Stimulated activated naive CD8-positive, alpha-beta T cell treated with anti-CD3 and anti-CD28 coated beads, Interleukin-15, Interleukin-2, amounts not matched to agents 100 U/mL and 50 U/mL, for 24 hours (primary cell): ENCODE results near the gene FRAS1.
"Not testable (repeated sequence)": the region's sequence is repeated elsewhere in the genome, so short reads cannot be mapped to it uniquely, and the experiment has no call there.

Source experiments
- ATAC-seq: fragments of 150-1000 bp; cut with Tn5 transposase; one replicate; pipeline ENCODE4 v1.10.0; 2021
- DNase-seq: peaks from one replicate; pipeline ENCODE4 v3.0.0; 2021

Gene FRAS1

DNA sequence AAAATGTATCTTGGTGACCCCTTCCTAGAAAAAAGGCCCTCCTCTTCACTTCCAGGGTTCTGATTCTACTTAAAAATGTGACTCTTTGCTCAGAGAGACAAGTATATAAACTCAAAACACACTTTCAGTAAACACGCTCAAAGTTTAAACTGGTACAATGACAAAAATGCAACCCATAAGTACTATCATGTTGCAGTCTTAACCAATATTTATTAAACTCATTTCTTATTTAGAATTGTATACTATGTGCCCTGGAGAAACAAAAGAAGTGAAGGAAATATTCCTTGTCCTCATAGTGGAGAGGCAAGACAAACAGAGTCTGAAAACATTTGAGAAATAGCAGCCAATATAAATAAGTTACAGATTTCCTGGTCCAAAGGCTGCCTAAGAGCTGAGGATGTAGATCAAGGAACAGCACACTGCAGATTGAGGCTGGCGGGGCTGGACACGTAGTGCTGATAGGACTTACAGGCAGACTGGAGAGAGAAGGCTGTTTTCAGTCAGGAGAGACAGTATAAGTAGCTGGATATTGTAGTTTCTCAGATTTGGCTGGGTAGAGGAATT is 455.3 kb downstream of the FRAS1 start:
- DNase-seq: no peak
- ATAC-seq: no peak

DNA sequence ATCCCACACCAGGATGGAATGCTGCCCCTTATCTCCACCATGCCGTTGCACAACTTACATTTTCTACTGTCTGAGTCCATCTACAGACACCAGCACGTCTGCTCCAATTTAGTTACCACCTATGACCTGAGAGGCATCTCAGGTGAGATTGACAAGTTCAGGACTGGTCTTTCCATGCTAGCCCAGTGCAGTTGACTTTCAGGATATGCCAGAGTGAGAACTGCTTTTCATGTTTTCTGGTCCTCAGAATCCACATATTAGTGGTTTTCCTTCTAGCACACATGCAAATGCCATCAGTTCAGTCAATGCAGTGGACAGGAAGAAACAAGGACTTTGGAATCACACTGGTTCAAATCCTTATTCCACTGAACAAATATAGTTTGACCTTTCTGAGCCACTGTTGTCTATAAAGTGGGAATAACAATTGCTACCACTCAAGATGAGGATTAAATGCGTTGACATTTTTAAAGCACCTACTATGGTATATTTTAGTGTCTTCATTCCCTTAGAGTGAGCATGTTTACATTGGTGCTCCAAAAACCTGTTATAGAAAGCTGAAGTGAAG is 456.4 kb downstream of the FRAS1 start:
- ATAC-seq (no peak), DNase-seq (no peak)

DNA sequence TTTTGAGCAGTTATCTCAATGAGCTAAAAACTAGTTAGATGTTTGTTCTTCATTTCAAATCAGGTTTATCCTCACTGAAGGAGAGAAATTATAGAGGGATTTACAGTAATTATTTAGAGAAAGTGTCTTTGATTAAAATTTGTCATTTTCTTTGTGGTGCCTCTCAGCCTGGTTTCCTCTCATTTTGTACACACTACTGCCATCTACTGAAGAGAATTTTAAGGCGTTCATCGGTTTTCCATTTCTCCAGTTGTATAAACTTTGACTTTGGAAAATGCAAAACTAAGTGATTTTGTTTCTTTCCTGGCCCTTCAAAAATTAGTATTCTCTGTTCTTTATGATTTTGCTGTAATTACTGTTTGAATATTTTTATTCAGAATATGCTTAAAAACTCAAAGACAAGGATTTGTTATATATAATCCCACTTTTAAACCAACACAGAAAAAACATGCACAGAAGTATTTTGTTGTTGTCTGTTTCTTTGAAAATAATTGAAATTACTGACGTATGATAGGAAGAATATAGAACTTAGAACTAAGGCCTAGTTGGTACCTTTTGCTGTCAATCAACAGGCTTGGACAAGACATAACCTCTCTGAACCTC is 460.0 kb downstream of the FRAS1 start:
- DNase-seq: no peak
- ATAC-seq: no peak

DNA sequence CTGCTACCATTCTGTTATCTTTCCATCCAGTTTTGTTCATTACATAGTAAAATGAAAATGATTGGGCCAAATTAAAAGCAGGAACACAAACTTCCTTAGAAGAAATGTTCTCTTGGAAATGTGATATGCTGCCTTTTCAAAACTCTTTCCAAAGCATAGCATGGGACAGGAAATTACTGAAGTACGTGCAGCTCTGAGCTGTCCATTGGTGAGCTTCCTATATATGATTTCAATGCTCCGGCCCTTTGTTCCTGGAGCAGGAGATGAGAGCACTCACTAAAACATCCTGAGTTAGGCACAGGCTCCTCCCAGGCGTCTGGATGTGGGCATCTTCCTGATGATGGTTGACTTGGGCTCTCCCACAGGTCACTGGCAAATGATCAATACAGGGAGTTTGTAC is 461.4 kb downstream of the FRAS1 start:
- no peak for ATAC-seq
- no peak for DNase-seq

DNA sequence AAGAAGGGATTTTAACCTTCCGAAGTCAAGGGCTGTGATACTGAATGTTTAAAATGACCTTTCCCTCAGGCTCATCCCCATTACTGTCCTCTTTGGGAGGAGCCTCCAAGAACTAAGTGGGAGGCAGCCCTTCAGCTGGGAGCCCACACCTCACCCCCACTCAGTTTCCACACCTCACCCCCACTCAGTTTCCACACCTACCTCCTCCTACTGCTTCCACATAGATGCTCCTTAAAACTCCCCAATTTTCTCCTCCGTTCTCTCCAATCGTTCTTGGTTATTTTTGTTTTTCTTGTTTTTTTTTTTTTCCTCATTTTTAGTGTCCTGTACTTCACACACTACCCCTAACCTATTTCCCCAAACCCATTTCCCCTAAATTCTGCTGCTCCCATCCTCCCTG is 462.8 kb downstream of the FRAS1 start:
- DNase-seq (no peak), ATAC-seq (no peak)

DNA sequence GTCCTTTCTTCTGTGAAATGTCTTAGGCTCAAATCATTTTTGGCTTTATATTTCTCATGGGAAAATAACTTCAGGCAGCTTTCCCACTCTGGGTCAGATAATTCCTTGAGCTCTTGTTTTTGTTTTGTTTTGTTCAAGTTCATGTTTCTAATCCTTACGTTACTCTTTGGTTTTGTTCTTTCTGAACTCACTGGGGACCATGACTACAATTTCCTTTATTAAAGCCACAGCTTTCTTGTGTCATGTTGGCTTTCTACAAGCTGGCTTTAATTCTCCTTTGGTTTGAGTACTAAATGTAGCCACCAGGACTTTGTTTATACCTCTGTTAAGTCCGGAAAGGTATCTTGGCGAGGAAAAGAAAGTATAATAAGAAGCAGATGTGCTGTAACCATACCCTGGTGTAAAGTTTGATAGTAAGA is 463.7 kb downstream of the FRAS1 start:
- no peak for DNase-seq
- no peak for ATAC-seq

DNA sequence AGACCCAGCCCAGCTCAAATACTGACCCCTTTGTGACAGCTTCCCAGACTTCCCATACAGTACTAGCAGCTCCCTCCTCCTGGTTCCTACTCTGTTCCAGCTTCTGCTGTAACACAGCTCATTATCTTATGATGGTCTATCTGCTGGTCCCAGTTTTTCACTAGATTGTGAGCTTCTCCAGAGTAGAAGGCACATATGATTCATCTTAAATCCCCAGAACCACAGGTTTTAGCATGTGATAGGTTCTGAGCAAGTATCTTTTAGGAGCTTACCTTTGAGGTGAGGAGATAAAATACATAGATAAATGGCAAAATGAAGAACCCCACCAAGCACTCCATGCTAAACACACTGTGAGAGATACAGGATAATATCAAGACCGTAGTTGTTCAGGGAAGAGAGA is 466.9 kb downstream of the FRAS1 start:
- ATAC-seq: no peak
- DNase-seq: no peak

DNA sequence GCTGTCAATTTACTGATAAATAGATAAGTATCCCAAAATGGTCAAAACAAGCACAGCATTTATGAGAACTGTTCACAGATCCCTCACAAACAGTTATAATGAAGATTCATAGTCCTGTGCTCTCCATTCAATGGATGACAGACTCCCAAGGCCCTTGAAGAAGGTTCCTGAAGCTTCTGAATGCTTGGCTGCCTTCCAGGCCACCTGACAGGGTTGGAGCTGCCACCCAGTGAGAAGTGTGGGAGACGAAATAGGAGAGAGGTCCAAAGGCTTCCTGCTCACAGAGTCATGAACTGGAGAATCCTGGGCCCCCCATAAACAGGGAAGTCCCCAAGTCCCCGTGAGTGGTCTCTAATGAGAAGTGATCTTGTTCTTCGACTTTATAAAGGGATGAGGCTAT is 468.4 kb downstream of the FRAS1 start:
- ATAC-seq (no peak), DNase-seq (no peak)

DNA sequence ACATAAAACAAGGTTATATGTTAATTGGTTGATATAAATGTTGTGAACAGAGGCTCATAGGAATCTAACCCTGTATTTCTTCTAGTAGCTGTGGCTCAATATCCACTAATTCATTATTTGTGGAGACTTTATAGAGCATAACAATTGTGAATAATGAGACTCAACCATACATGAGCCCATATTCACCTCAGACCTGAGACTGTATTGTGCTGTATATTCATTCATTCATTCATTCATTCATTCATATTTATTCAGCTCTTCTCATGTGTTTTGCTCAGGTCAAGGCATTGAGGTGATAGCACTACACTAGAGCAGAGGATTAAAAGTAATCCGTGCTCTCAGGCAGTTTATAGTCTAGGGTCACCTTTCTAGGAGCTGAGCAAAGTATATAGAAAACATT is 470.0 kb downstream of the FRAS1 start:
- ATAC-seq (no peak), DNase-seq (no peak)

DNA sequence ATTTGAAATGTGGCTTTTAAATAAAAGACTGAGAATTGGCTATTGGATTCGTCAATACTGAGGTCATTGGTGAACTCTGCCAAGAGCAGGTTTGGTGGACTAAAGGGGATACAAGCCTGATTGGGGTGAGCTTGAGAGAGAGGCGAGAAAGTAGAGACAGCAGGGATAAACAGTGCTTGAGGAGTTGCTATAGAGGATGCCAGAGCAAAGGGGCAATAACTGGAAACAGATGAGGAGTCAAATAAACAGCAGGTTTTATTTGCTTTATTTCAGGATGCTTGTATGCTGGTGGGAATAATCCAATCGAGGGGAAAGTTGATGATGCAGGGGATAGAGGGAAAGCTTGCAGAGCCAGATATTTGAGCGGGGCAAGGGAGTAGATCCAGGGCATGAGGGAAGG is 470.4 kb downstream of the FRAS1 start:
- ATAC-seq: no peak
- DNase-seq: no peak

DNA sequence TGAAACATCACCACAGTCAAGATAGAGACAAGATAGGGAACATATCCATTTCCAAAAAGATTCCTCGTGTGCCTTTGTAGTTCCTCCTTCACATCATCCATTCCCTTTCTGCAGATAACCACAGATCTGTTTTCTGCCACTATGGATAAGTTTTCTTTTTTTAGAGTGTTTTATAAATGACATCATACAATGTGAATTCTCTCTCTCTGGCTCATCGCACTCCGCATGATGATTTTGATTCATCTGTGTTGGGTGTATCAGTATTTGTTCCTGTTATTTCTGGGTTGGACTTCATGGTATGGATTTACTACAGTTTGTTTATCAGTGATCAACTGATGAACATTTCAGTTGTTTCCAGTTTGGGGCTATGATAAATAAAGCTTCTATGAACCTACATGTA is 471.2 kb downstream of the FRAS1 start:
- ATAC-seq (no peak), DNase-seq (no peak)

DNA sequence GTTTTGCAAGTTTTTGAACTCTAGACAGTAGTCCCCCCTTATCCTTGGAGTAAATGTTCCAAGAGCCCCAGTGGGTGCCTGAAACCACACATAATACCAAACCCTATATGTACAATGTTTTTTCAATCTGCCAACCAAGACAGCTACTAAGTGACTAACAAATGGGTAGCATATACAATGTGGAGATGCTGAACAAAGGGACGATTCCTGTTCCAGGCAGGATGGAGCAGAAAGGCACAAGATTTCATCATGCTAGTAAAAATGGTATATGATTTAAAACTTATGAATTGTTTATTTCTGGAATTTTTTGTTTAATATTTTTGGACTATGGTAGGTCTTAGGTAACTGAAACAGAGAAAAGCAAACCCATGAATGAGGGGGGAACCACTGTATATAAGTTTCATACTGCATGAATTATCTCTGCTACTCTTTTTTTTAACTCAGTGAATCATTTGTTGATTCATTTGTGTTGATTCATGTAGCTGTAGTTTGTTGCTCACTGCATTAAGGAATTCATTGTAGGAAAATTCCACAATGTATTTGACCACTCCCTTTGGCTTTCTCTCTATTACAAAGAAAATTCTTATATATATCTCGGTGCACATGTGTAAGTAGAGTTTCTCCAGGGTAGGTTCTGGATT is 472.6 kb downstream of the FRAS1 start:
- no peak for DNase-seq

DNA sequence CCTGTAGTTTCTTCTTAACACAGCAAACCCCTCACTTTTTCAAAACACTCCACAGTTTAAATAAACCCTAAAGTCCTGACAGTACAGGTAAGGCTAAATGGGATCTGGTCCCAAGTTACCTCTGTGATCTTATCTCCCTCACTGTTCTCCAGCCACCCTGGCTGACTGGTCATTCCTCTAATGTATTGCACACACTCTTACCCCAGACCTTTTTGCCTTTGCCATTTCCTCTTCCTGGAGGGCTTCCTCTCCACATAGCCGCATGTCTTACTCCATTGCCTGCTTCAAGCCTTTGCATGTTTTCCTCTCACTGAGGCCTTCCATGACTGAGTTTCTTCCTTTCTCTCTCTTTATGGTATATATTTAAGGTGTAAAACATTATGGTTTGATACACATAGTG is 474.9 kb downstream of the FRAS1 start:
- ATAC-seq (no peak), DNase-seq (no peak)

More for the DNA sequence above, 472.6 kb downstream of the FRAS1 start:
- no peak for ATAC-seq

DNA sequence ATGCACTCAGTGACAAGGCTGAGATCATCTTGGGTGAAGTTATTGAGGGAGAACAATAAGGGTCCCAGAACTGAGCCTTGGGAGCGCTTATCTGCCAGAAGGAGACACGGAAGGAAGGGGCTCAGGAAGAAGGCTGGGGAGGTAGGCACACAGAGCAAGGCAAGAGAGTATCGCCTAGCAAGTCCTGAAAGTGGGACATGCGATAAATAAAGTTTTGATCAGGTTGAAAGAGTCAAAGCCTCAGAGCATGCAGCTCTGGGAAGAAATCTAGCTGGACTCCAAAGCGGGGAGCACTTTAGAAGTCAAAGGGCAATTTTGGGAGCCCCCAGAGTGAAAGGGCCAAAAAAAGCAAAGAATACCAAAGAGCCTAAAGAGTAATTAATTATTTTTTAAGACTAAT is 476.7 kb downstream of the FRAS1 start:
- no peak for DNase-seq
- no peak for ATAC-seq

DNA sequence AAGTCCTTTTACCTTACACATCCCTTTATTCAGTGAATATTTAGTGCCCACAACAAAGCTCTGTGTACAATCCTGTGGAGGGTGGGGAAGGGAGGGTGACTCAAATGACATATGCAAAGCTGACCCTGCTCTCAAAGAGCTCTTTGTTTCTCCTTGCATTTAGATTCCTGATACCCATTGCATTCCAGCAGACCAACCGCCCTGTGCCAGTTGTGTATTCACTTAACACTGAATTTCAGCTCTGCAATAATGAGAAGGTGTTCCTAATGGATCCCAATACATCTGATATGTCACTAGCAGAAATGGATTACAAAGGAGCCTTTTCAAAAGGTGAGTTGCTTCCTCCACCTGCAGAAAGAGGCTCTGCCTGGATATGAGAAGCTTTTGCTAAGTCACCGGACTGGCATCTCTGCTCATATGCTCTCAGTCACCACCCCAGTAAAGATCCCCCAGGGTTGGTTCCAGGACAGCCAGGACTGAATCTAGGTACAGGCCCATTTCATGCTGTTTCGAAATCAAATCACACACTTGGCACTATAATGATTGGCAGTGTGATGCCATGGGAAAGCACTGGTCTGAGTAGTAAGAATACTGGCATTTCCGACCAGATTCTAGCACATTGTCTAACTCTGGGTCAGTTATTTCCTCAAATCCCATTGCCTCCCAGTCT is 477.3 kb downstream of the FRAS1 start:
- ATAC-seq (no peak), DNase-seq (no peak)

DNA sequence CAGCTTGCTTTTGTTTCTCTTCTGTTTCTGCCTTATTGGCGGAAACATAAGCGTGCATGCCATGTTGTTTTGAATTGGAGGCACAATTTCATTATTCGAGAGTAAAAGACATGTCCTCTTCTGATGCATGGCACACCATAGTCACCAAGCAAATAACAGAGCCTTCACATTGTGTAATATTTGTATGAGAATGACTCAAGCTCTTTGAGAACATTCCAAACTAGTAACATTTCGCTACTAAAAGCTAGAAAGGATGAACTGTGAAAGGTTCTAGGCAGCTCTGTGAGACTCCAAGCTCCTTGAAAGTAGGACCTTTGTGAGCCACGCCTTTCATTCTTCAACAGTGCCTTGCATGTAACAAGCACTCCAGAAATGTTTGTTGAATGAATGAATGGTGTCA is 485.2 kb downstream of the FRAS1 start:
- ATAC-seq (no peak), DNase-seq (no peak)

DNA sequence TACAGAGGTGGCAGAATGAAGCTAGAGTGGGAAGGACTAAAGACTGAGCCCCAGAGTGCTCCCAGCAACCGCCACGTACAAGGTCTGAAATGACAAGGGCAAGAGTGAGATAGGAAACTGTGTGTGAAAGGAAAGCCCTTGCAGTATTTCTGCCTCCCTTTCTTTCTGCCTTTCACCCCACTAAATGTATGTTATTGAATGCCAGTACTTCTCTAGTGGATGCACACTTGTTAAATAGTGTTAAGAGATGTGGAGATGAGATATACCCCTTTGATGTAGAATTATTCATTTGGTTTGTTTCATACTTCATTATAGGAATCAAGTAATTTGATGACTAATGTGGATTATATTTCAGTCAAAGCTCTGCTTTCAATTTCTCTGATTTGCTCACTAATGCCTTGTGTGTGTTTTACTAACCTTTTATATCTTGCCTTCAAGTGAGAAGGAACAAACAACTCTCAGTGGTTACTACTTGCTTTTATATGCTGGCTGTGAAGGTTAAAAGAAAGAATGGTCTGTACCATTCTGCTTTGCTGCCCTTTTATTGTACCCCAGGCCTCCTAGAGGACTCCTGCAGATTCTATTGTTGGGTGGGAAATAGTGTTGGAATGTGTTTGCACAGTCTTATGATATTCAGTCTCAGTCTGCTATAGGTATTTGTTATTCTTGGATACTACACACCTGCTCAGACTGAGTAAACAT is 486.5 kb downstream of the FRAS1 start:
- DNase-seq (no peak), ATAC-seq (no peak)

DNA sequence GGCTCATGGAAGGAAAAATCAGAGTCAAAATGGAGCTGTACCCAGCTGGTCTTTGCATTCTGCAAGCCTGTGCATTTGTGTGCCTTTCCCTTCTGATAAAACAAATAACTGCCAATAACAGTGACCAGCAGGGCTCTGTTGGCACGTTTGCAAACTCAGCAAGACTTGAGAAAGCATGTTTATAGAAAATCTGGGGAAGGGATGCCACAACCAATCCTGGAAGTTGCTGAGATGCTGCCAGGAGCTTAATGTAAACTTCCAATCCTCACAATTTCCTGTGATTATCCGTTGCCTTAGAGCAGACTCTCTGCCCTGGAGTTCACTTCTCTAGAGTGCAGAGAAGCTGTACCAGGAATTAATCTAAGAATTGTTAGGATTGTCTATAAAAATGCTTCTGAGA is 487.6 kb downstream of the FRAS1 start:
- no peak for ATAC-seq
- DNase-seq: no peak

DNA sequence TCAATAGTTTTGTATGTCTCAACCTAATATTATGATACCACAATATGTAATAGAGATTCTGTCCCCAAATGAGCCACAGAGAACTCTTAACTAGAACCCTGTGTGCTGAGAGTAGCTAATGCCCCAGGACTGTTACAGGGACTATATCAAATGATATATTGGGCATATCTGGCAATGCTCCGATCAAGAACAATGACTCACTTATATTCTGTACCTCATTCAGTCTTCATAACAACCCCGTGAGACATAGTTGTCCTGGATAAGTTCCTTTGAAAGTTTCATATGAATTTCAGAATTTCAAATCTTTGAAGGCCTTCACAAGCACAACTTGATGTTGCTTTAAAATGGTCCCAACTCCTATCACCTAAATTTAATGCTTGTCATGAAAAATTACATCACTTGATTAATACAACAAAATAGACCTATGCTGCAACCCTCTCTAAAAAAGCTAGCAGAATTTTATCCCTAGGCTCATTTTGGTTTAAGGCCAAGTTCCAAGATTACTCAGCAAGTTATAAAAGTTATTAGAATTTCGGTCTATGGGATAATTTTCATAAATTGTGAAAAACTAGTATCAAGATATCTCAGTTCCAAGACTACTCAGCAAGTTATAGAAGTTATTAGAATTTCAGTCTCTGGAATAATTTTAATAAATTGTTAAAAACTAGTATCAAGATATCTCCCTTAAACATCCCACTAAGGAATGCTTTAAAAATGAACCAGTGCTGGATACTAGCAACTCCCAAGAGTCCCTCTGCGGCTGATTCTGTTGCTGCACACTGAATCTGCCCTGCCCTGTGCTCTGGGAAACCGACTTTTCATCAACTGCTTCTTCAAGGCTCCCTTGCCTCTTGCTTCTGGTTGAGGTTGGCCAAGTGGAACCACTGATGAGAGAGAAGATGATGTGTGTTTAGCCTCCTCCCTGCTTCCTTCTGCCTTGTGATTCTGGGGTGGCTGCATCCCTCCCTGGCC is 488.4 kb downstream of the FRAS1 start:
- no peak for ATAC-seq
- DNase-seq: no peak

DNA sequence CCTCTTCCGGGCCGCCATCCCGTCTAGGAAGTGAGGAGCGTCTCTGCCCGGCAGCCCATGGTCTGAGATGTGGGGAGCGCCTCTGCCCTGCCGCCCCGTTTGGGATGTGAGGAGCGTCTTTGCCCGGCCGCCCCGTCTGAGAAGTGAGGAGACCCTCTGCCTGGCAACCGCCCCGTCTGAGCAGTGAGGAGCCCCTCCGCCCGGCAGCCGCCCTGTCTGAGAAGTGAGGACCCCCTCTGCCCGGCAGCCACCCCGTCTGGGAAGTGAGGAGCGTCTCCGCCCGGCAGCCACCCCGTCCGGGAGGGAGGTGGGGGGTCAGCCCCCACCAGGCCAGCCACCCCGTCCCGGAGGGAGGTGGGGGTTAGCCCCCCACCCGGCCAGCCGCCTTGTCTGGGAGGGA is 490.8 kb downstream of the FRAS1 start:
- not testable (repeated sequence) for ATAC-seq

DNA sequence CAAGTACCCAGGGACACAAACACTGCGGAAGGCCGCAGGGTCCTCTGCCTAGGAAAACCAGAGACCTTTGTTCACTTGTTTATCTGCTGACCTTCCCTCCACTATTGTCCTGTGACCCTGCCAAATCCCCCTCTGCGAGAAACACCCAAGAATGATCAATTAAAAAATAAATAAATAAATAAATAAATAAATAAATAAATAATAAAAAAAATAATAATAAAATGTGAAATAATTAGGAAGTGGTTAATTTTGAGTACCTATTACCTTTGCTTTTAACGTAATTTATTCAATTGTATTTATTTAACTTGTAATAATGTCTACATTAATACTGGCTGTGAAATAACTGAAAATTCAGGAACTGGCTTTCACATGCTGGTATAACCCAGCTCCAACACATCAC is 491.8 kb downstream of the FRAS1 start:
- ATAC-seq, DNase-seq: not testable (repeated sequence)

More for the DNA sequence above, 490.8 kb downstream of the FRAS1 start:
- DNase-seq: not testable (repeated sequence)
